ENCODE results near the gene CFAP97D2. TPM values are rescaled to one million over a fixed set of nuclear protein-coding genes. Genes with fewer than 3 reads are reported as not detected.
"Not testable (repeated sequence)": the region's sequence is repeated elsewhere in the genome, so short reads cannot be mapped to it uniquely, and the experiment has no call there.

CFAP97D2 gene
- total and polyA plus RNA-seq, 2 donors (not counting 3 experiments of a cell fraction or from before 2014, with no cell fraction given): not detected

DNA sequence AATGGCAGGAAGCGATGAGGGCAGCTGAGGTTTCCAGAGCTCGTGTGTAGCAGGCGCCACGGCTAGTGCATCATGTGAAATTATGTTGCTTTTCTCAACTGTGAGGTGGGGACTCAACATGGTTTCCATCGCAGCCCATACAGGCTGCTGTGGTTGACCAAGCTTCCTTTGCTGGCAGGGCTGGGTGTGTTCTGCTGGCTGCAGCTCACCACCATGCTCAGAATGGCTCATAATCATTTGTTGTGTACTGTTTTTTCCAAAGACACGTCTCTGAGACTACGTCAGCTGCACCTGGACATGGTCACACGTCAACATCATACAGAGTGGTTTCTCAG, 30.6 kb upstream of the CFAP97D2 start:
- TF ChIP-seq, protein P1, sequence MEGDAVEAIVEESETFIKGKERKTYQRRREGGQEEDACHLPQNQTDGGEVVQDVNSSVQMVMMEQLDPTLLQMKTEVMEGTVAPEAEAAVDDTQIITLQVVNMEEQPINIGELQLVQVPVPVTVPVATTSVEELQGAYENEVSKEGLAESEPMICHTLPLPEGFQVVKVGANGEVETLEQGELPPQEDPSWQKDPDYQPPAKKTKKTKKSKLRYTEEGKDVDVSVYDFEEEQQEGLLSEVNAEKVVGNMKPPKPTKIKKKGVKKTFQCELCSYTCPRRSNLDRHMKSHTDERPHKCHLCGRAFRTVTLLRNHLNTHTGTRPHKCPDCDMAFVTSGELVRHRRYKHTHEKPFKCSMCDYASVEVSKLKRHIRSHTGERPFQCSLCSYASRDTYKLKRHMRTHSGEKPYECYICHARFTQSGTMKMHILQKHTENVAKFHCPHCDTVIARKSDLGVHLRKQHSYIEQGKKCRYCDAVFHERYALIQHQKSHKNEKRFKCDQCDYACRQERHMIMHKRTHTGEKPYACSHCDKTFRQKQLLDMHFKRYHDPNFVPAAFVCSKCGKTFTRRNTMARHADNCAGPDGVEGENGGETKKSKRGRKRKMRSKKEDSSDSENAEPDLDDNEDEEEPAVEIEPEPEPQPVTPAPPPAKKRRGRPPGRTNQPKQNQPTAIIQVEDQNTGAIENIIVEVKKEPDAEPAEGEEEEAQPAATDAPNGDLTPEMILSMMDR (IDR thresholded peaks at IDR 0.05; ENCODE audit: extremely low read depth in 1 of 2, insufficient read depth in 1 of 2, low read depth in 1 of 2, low read length in 2 of 2): no peak
- TF ChIP-seq POLR2AphosphoS5 (IDR thresholded peaks at IDR 0.05; ENCODE audit: insufficient read depth, low read depth, low read length): no peak
- TF ChIP-seq EZH2 (IDR thresholded peaks at IDR 0.05; ENCODE audit: borderline replicate concordance, low read depth, low read length, severe bottlenecking): no peak
- no peak for TF ChIP-seq JUN (IDR thresholded peaks at IDR 0.05; ENCODE audit: borderline replicate concordance, insufficient read depth, insufficient read length, low read depth)
- dilution Hi-C loops (cut with MboI; ENCODE audit: extremely low pct_ligation_motif_present, low sequenced_read_pairs): no loop called here
- no peak for FAIRE-seq
- peaks cover 3% of the 10 kb centered on the region in 2 experiments for H3K27me3 ChIP-seq (ENCODE audit: control insufficient read depth in 2 of 2, insufficient read depth in 2 of 2, low read length in 2 of 2)
- no peaks in the 10 kb centered on the region for H3K9me1 ChIP-seq (replicated peaks; ENCODE audit: control insufficient read depth, extremely low read depth, insufficient read depth, low read length)
- H3K9ac ChIP-seq (replicated peaks; ENCODE audit: extremely low read depth, insufficient read depth, low read length): no peak overlapping the region
- CTCF ChIA-PET: interaction anchor here (0.8 to 1.0 kb wide), 3 partner anchors 19 to 78 kb away, joined by 3 read pairs; no protein-coding TSS in a partner anchor
- no peaks in the 10 kb centered on the region for H3K4me1 ChIP-seq (ENCODE audit: control insufficient read depth, extremely low read depth, insufficient read depth, low read length)
- H4K20me1 ChIP-seq (replicated peaks; ENCODE audit: control insufficient read depth, extremely low read depth, insufficient read depth, low read length): no peaks in the 10 kb centered on the region
- DNase-seq (ENCODE audit: low read depth, low spot score): no peak
- POLR2A ChIA-PET: no interaction called here
- H3K27ac ChIP-seq (ENCODE audit: insufficient read depth, low read depth, low read length): no peak overlapping the region
- intact Hi-C loops (cut with micrococcal nuclease): no loop called here
- H2AFZ ChIP-seq (ENCODE audit: low read depth, low read length): no peak overlapping the region
- no peaks in the 10 kb centered on the region for H3K9me3 ChIP-seq (replicated peaks; ENCODE audit: control insufficient read depth, insufficient read depth, low read length)
- no peaks in the 10 kb centered on the region for H3K36me3 ChIP-seq (ENCODE audit: control insufficient read depth in 2 of 2, extremely low read depth in 1 of 2, insufficient read depth in 2 of 2, low read length in 2 of 2)
- BruUV-seq (replicated peaks): no TSS peak
- H3K4me3 ChIP-seq (replicated peaks in 1 of 3; ENCODE audit: insufficient read depth in 1 of 3, low read depth in 1 of 3, low read length in 3 of 3): no peak overlapping the region
- H3K4me2 ChIP-seq (ENCODE audit: insufficient read depth, low read length): no peak overlapping the region
- H3K79me2 ChIP-seq (ENCODE audit: control insufficient read depth, insufficient read depth, low read length): no peaks in the 10 kb centered on the region

DNA sequence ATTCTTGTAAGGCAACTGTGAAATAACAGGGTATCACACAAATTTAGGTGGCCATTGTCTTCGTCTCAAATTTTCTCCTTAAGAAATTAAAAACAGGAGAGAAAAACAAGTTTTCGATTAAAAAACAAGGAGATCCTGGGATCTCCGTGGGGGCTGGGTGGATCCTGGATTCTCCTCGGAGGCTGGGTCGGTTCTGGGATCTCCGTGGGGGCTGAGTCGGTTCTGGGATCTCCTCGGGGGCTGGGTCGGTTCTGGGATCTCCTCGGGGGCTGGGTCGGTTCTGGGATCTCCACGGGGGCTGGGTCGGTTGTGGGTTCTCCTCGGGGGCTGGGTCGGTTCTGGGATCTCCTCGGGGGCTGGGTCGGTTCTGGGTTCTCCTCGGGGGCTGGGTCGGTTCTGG, 30.2 kb upstream of the CFAP97D2 start:
- H3K9me3 ChIP-seq (replicated peaks; ENCODE audit: control insufficient read depth, insufficient read depth, low read length); H4K20me1 ChIP-seq (replicated peaks; ENCODE audit: control insufficient read depth, extremely low read depth, insufficient read depth, low read length); DNase-seq (ENCODE audit: low read depth, low spot score); H3K79me2 ChIP-seq (ENCODE audit: control insufficient read depth, insufficient read depth, low read length); FAIRE-seq; H3K27ac ChIP-seq (ENCODE audit: insufficient read depth, low read depth, low read length); H3K9me1 ChIP-seq (replicated peaks; ENCODE audit: control insufficient read depth, extremely low read depth, insufficient read depth, low read length); BruUV-seq (replicated peaks); H3K9ac ChIP-seq (replicated peaks; ENCODE audit: extremely low read depth, insufficient read depth, low read length); H3K27me3 ChIP-seq (ENCODE audit: control insufficient read depth in 2 of 2, insufficient read depth in 2 of 2, low read length in 2 of 2); intact Hi-C loops (cut with micrococcal nuclease); dilution Hi-C loops (cut with MboI; ENCODE audit: extremely low pct_ligation_motif_present, low sequenced_read_pairs); POLR2A ChIA-PET; H3K4me2 ChIP-seq (ENCODE audit: insufficient read depth, low read length); H2AFZ ChIP-seq (ENCODE audit: low read depth, low read length); H3K4me1 ChIP-seq (ENCODE audit: control insufficient read depth, extremely low read depth, insufficient read depth, low read length); H3K4me3 ChIP-seq (replicated peaks in 1 of 3; ENCODE audit: insufficient read depth in 1 of 3, low read depth in 1 of 3, low read length in 3 of 3); H3K36me3 ChIP-seq (ENCODE audit: control insufficient read depth in 2 of 2, extremely low read depth in 1 of 2, insufficient read depth in 2 of 2, low read length in 2 of 2): not testable (repeated sequence)
- CTCF ChIA-PET: interaction anchor here (0.8 to 1.0 kb wide), 3 partner anchors 20 to 77 kb away, joined by 3 read pairs; no protein-coding TSS in a partner anchor

All from endothelial cell of umbilical vein (primary cell).